Neutrophil (primary cell): Measurements from ENCODE around the gene PHAF1.

Experiments used
- H3K27ac ChIP-seq: fragments of 200-600 bp; sonication (generic); 2 replicates; pipeline ENCODE4 v1.5.1; 2016; ENCODE audit warnings: mild to moderate bottlenecking, moderate library complexity
- H3K27me3 ChIP-seq: fragments of 200-600 bp; sonication (generic); 2 replicates; pipeline ENCODE4 v1.6.0; 2016; ENCODE audit warnings: mild to moderate bottlenecking
- H3K36me3 ChIP-seq: fragments of 200-600 bp; sonication (generic); 2 replicates; pipeline ENCODE4 v1.5.1; 2017
- H3K4me1 ChIP-seq, 2 experiments: fragments of 200-600 bp in 1 of 2; sonication (generic) in 1 of 2; 1 replicate in 1 of 2; 2 replicates in 1 of 2; pipeline versions ENCODE4 v1.5.1 to v1.6.1; 2013 to 2016; ENCODE audit warnings: low read depth in 1 of 2, low read length in 1 of 2, mild to moderate bottlenecking in 1 of 2, moderate library complexity in 1 of 2; ENCODE audit not compliant: control insufficient read depth in 1 of 2, insufficient read depth in 1 of 2
- H3K4me3 ChIP-seq, 2 experiments: fragments of 200-600 bp in 1 of 2; sonication (generic) in 1 of 2; 1 replicate in 1 of 2; 2 replicates in 1 of 2; pipeline ENCODE4 v1.5.1; 2013 to 2016; ENCODE audit warnings: low read depth in 1 of 2, low read length in 1 of 2, mild to moderate bottlenecking in 1 of 2, moderate library complexity in 1 of 2
- H3K9me3 ChIP-seq: fragments of 200-600 bp; sonication (generic); 2 replicates; pipeline ENCODE4 v1.5.1; 2016
- TF ChIP-seq, protein P1 (sequence below): fragments of 200-600 bp; sonication (generic); IDR thresholded peaks from 2 replicates; pipeline ENCODE4 v1.5.1; 2016; ENCODE audit warnings: antibody characterized with exemption

PHAF1 gene

GRCh38 chr16:67109407-67110135 lies at the start of gene PHAF1:
TSS of gene PHAF1 (plus strand) at chr16:67109941. CDS start at chr16:67110176, 235 bp downstream.
- Histone ChIP-seq H3K27ac (peak within 1 kb of the TSS; percentile 81), H3K9me3 (no peaks in the 10 kb centered on the region), H3K4me3 (peak within 1 kb of the TSS; percentile 82 to 98), H3K4me1 (peaks cover 51 to 61% of the 10 kb centered on the region in 2 experiments), H3K27me3 (no peaks in the 10 kb centered on the region), H3K36me3 (no peaks in the 10 kb centered on the region)
- TF ChIP-seq, protein P1, sequence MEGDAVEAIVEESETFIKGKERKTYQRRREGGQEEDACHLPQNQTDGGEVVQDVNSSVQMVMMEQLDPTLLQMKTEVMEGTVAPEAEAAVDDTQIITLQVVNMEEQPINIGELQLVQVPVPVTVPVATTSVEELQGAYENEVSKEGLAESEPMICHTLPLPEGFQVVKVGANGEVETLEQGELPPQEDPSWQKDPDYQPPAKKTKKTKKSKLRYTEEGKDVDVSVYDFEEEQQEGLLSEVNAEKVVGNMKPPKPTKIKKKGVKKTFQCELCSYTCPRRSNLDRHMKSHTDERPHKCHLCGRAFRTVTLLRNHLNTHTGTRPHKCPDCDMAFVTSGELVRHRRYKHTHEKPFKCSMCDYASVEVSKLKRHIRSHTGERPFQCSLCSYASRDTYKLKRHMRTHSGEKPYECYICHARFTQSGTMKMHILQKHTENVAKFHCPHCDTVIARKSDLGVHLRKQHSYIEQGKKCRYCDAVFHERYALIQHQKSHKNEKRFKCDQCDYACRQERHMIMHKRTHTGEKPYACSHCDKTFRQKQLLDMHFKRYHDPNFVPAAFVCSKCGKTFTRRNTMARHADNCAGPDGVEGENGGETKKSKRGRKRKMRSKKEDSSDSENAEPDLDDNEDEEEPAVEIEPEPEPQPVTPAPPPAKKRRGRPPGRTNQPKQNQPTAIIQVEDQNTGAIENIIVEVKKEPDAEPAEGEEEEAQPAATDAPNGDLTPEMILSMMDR, result peak; percentile 52

DNA sequence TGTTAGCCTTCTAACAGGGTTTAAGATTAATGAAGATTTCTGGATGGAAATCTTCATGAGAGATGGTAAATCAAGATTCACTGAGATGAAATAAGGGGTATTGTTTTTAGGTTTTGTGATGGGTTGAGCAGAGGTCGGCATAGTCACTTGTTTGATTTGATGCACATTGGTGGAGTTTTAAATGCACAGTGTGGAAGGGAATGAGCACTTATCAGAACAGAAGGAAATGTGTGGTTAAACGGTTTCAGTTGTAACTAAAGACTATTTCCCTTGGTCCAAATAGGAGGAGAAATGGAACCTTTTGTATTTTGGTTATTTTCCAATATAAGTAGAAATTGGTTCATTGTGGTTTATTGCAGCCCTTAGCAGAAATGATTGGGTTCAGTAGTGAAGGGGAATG lies 46.7 kb upstream of the PHAF1 start:
- Histone ChIP-seq H3K4me1 (peaks cover 0 to 8% of the 10 kb centered on the region in 2 experiments), H3K36me3 (peaks cover 15% of the 10 kb centered on the region), H3K9me3 (no peaks in the 10 kb centered on the region), H3K27me3 (no peaks in the 10 kb centered on the region), H3K27ac (no peak overlapping the region), H3K4me3 (no peak overlapping the region)
- TF ChIP-seq, protein P1, result no peak

- Histone ChIP-seq H3K9me3 (no peaks in the 10 kb centered on the region), H3K36me3 (peaks cover 58% of the 10 kb centered on the region), H3K27ac (no peak overlapping the region), H3K4me3 (no peak overlapping the region), H3K4me1 (no peaks in the 10 kb centered on the region), H3K27me3 (no peaks in the 10 kb centered on the region)
- TF ChIP-seq, protein P1, result no peak
These were observed 41.5 kb upstream of the PHAF1 start for GRCh38 chr16:67068212-67068753.

DNA sequence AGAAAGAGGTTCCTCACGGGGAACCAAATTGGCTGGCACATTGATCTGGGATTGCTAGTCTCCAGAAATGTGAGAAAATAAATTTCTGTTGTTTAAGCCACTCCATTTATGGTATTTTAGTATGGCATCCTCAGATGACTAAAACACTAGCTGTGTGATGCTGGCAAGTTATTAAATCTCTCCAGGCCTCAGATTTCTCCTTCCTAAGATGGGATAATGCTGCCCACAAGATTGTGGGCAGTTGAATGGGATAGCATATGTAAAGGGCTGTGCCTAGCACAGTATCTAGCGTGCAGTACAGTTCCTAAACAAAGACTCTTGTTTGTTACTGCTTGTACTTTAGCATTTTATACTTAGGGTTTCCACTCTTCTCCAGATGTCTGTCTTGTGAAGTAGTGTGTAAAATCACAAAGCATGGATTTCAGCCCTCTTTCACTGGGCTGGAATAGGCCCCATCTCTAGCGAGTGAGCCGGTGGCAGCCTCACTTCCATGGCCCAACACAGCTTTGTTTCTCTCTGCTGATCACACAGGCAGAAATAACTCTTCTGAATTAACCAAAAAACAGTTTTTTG lies 38.2 kb upstream of the PHAF1 start:
- no peaks in the 10 kb centered on the region for H3K4me1 ChIP-seq
- TF ChIP-seq, protein P1, result no peak
- no peak overlapping the region for H3K27ac ChIP-seq
- no peaks in the 10 kb centered on the region for H3K9me3 ChIP-seq
- no peak overlapping the region for H3K4me3 ChIP-seq
- peaks cover 81% of the 10 kb centered on the region for H3K36me3 ChIP-seq
- H3K27me3 ChIP-seq, result no peaks in the 10 kb centered on the region

GRCh38 chr16:67075331-67075730 lies 34.4 kb upstream of the PHAF1 start:
- Histone ChIP-seq H3K36me3 (peaks cover 75% of the 10 kb centered on the region), H3K27ac (no peak overlapping the region), H3K4me3 (no peak overlapping the region), H3K27me3 (no peaks in the 10 kb centered on the region), H3K9me3 (no peaks in the 10 kb centered on the region), H3K4me1 (no peaks in the 10 kb centered on the region)
- TF ChIP-seq, protein P1, result no peak
